ENCODE results near the gene IQCK. TPM values are rescaled to one million over a fixed set of nuclear protein-coding genes. Genes with fewer than 3 reads are reported as not detected.
A peak's percentile ranks its signal among the peaks of the same experiment; 100 is the strongest.

IQCK gene
- total RNA-seq, 4 donors from 2014 or later, result 23.1 to 62.7 (median 37.6) TPM

- WGBS, 2 donors, result 88 to 91% methylated on average over 4 of the region's 4 CpGs
- no peak overlapping the region for H3K27ac ChIP-seq
- H3K4me1 ChIP-seq, result peaks cover 0 to 35% (median 3%) of the 10 kb centered on the region in 4 donors
- no peaks in the 10 kb centered on the region for H3K9me3 ChIP-seq
- H3K36me3 ChIP-seq, result peaks cover 0 to 24% (median 0%) of the 10 kb centered on the region in 3 donors
- no peaks in the 10 kb centered on the region for H3K27me3 ChIP-seq
- H3K4me3 ChIP-seq, result no peak overlapping the region
- no peak for DNase-seq (ENCODE audit: low spot score in 2 of 2)
- no peak for TF ChIP-seq POLR2A (IDR thresholded peaks at IDR 0.05)
- TF ChIP-seq EP300 (IDR thresholded peaks at IDR 0.05), result no peak
- no peak for TF ChIP-seq CTCF (IDR thresholded peaks at IDR 0.05)
Measured at GRCh38 chr16:19859603-19860002, 141.5 kb downstream of the IQCK start.

- no peak overlapping the region for H3K4me3 ChIP-seq
- H3K4me1 ChIP-seq, result peaks cover 0 to 35% (median 3%) of the 10 kb centered on the region in 4 donors
- H3K36me3 ChIP-seq, result peaks cover 0 to 21% (median 0%) of the 10 kb centered on the region in 3 donors
- TF ChIP-seq EP300 (IDR thresholded peaks at IDR 0.05) (no peak), CTCF (IDR thresholded peaks at IDR 0.05) (no peak), POLR2A (IDR thresholded peaks at IDR 0.05) (no peak)
- no peaks in the 10 kb centered on the region for H3K9me3 ChIP-seq
- no peaks in the 10 kb centered on the region for H3K27me3 ChIP-seq
- 72 to 74% methylated on average over 21 of the region's 21 CpGs for WGBS, 2 donors
- peak overlapping the region in 1 of 4 donors; percentile 12 for H3K27ac ChIP-seq
- no peak for DNase-seq (ENCODE audit: low spot score in 2 of 2)
Measured at GRCh38 chr16:19860166-19861041, 142.3 kb downstream of the IQCK start.

GRCh38 chr16:19861133-19861532 is 143.1 kb downstream of the IQCK start:
- Histone ChIP-seq H3K27me3 (no peaks in the 10 kb centered on the region), H3K36me3 (peaks cover 0 to 21% (median 0%) of the 10 kb centered on the region in 3 donors), H3K9me3 (no peaks in the 10 kb centered on the region), H3K4me1 (peaks cover 0 to 35% (median 3%) of the 10 kb centered on the region in 4 donors), H3K4me3 (peak overlapping the region in 1 of 4 donors; percentile 30), H3K27ac (peak overlapping the region in 2 of 4 donors; percentile 83 to 84)
- no peak for TF ChIP-seq POLR2A (IDR thresholded peaks at IDR 0.05)
- no peak for TF ChIP-seq CTCF (IDR thresholded peaks at IDR 0.05)
- 82 to 87% methylated on average over 3 of the region's 3 CpGs for WGBS, 2 donors
- DNase-seq (ENCODE audit: low spot score in 2 of 2), result no peak

- H3K9me3 ChIP-seq, result no peaks in the 10 kb centered on the region
- peak overlapping the region; percentile 47 to 84 (median 74) for H3K27ac ChIP-seq
- TF ChIP-seq EP300 (IDR thresholded peaks at IDR 0.05) (peak in 1 of 2 donors; percentile 60), CTCF (IDR thresholded peaks at IDR 0.05) (no peak), POLR2A (IDR thresholded peaks at IDR 0.05) (peak in 1 of 2 donors; percentile 31)
- H3K4me1 ChIP-seq, result peaks cover 0 to 35% (median 3%) of the 10 kb centered on the region in 4 donors
- no peak for DNase-seq (ENCODE audit: low spot score in 2 of 2)
- H3K4me3 ChIP-seq, result peak overlapping the region in 1 of 4 donors; percentile 30
- WGBS, 2 donors, result 40 to 43% methylated on average over 13 to 16 of the region's 16 CpGs
- H3K36me3 ChIP-seq, result peaks cover 0 to 23% (median 0%) of the 10 kb centered on the region in 3 donors
- H3K27me3 ChIP-seq, result no peaks in the 10 kb centered on the region
Measured at GRCh38 chr16:19861811-19862327, 143.8 kb downstream of the IQCK start.

- no peak for TF ChIP-seq CTCF (IDR thresholded peaks at IDR 0.05)
- no peak for TF ChIP-seq POLR2A (IDR thresholded peaks at IDR 0.05)
- TF ChIP-seq EP300 (IDR thresholded peaks at IDR 0.05), result no peak
- Histone ChIP-seq H3K27ac (peak overlapping the region in 1 of 4 donors; percentile 2), H3K36me3 (peaks cover 0 to 35% (median 0%) of the 10 kb centered on the region in 3 donors), H3K4me3 (no peak overlapping the region), H3K4me1 (peaks cover 0 to 25% (median 3%) of the 10 kb centered on the region in 4 donors), H3K27me3 (no peaks in the 10 kb centered on the region), H3K9me3 (no peaks in the 10 kb centered on the region)
- 84 to 94% methylated on average over 1 of the region's 1 CpG for WGBS, 2 donors
- no peak for DNase-seq (ENCODE audit: low spot score in 2 of 2)
Measured at GRCh38 chr16:19863990-19864389, 145.9 kb downstream of the IQCK start.
